Fibroblast of skin of right biceps (primary cell): Measurements from ENCODE around the gene TIGD2.
"Not testable (repeated sequence)": the region's sequence is repeated elsewhere in the genome, so short reads cannot be mapped to it uniquely, and the experiment has no call there.

Experiments
- DNase-seq: peaks from one replicate; pipeline ENCODE4 v3.0.0-alpha.2; 2013

TIGD2 gene

DNA sequence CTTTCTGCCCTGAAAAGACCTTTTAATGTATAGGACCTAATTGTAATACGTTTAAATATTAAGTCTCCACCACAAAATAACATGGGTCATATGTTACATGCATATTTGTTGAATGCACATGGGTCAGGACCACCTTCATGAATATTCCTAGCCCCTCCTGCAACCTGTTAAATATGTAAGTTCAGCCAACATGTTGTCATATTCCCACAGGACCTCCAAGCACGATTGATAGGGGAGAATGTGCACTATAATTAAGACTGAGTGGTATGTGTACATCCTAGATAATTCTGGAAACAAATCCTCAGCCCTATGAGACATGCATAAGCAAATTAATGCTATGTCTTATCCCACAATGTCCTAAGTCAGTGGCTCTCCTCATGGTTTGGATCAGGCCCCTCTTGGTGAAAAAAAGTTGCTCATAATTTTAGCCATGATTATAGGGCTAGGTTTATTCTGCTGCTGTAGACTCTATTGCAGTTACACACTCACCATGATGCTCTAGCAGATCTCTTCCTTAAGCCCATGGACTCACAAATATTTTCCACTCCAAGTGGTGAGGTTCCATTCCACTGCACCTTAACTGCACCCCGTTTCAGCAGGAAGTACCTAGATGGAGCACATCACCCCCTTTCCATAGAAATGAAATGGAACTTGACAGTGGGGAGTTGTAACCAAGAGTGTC is 10.2 kb downstream of the TIGD2 start:
- no peak for DNase-seq

DNA sequence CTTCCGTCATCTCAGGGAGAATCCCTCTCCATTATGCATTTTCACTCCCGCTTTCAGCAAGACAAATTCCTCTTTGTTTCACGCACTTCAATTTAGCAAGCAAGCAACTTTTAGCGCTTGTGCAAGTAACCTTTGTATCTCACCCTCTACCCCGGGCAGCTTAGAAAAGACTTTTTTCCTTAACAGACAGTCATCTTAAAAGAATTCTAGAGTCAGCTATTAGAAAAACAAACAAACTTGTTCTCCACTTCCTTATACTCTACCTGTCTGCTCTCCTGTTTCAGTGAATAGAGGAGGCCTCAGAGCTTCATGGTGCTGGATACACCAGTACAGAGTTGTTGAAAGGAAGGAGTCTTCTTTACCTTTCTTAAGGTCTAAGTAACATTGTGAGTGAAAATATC is 12.1 kb downstream of the TIGD2 start:
- DNase-seq = no peak

DNA sequence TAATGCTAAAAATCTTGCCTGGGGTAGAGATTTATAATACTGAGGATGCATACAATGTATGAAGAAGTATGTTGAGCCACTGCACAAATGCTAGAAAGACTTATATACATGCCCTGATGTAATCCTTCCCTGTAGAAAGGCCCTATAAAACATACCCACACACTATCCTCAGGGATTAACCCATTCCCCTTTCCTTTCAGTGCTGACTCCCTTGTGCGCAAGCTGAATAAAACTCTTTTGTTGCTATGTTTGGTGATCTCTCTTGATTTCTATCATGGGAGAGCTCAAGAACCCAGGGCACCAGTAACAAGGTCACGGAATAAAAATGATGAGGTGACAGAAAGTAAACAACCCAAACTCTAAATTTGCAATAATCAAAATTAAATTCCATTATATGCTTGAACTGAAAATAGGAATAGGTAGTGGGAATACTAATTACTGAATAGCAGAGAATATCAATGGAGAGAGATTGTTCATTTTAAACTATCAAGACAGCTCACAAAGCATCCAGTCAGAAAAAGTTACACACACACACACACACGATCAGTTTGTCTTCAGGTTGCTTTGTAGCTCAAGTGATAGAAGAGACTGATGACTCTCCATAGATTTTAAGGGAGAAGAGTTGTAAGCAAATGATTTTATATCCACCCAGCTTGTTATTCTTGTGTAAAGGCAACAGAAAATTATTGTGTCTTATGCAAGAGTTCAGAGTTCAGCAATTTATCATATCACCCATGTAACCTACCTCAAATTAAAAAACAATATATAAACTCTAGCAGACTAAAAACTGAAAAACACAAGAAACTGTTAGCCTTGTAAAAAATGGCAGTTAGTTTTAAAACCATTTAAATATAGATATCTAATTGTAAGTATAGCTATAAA is 14.8 kb downstream of the TIGD2 start:
- no peak for DNase-seq

DNA sequence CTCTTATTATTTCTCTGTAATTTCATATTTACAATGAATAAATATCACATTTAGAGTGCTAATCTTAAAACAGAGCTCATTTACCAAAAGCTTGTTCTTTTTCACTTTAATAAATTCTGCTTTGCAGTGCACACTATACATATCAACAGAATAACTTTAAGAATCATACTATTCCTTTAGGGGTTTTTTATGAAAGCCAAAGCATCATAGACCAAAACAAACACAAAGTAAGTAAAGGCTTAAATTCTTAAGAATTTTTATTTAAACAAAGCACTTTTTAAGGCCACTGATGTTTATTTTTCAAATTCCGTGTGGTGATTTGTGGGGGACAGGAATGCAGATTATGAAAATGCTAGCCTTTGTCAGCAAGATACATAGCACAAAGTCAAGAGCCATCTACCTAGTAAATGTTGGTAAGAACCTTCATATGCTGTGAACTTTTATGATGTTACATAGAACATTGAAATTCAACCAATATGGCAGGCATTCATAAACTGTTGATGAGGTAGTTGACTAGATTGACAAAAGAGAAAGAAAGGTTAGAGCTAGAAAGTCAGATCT is 17.8 kb downstream of the TIGD2 start:
- DNase-seq = peak; percentile 51

DNA sequence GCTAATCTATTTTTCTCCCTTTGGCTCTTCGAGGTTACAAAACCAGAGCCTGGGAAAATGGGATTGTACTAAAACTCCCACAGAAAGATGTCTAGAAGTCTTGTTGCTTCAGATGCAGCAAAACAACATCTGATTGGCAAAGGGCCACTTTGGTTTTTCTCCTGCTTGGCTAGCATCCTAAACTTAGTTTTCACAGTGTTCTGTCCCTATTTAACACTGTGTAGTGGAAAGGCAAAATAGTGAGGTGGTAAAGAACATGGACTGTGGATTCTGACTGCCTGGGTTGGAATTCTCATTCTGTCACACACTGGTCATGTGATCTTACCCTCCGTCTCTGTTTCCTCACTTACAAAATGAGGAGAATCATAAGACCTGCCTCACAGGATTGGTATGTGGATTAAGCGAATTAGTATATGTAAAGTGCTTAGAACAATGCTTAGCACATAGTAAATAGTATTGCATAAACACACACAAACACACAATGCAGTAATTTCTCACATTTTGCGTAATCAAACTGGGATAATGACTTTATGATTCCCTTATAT is 23.5 kb downstream of the TIGD2 start:
- peak; percentile 74 for DNase-seq

DNA sequence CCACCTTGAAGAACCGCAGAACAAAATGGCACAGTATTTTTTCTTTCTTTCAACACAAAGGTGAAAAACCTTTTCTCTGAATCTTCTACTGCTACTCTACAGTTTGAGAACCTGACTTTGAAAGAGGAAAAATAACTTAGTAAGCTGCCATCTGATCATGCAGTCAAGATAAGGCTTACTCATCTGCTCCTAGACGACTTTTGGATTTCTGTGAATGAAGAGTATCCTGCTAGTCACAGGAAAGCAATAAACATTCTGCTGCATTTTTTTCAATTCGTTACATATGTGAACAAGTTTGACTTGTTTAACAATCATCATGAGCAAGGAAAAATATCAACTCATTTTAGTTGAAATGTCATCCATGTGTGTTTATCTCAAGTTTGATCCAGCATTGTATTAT is 25.2 kb downstream of the TIGD2 start:
- peak; percentile 32 for DNase-seq

DNA sequence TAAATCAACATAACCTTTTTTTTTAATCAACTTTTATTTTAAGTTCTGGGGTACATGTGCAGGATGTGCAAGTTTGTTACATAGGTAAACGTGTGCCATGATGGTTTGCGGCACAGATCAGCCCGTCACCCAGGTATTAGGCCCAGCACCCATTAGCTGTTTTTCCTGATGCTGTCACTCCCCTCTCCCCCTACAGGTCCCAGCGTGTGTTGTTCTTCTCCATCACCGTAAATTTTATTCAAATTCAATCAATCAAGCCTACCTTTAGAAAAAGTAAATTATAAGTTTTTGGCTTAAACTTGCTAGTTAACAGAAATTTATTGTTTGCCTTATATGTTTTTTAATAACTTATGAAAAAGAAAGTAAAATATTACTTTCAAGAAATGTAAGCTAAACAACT is 25.9 kb downstream of the TIGD2 start:
- DNase-seq = no peak

DNA sequence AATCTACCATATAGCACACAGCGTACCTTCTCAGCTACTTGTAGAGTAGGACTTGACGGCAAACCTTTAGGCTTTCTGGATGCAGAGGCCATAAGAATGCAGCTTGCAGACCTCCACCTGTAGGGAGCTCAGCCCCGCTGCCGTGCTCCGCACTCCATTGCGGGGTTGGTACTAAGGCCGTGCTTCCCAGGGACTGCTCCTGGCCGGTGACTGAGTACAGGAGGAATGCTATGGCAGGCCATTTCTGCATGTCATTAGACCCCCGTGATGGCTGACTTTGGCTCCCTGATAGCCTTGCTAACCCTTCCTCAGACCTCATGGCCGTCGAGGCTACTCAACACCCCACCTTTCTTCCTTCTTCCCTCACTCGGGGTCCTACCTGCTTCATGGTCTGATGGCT is 26.4 kb downstream of the TIGD2 start:
- no peak for DNase-seq

DNA sequence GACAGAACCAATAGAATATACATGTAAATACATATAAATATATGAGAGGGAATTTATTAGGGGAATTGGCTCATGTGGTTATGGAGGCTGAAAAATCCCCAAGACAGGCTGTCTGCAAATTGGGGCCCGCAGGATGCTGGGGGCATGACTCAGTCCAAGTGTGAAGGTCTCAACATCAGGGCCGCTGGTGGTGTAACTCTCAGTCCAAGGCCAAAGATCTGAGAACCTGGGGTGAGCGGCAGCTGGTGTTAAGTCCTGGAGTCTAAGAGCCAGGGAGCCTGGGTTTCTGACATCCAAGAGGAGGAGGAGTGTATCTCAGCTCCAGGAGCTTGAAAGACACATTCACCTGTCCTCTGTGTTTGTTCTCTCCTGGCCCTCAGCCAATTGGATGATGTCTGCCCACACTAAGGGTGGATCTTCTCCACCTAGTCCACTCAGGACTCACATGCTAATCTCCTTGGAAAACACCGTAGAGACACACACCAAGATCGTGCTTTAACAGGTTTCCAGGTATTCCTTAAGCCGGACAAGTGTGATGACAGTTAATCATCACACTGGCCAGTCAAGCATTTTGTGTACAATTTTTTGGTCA is 28.9 kb downstream of the TIGD2 start:
- no peak for DNase-seq

DNA sequence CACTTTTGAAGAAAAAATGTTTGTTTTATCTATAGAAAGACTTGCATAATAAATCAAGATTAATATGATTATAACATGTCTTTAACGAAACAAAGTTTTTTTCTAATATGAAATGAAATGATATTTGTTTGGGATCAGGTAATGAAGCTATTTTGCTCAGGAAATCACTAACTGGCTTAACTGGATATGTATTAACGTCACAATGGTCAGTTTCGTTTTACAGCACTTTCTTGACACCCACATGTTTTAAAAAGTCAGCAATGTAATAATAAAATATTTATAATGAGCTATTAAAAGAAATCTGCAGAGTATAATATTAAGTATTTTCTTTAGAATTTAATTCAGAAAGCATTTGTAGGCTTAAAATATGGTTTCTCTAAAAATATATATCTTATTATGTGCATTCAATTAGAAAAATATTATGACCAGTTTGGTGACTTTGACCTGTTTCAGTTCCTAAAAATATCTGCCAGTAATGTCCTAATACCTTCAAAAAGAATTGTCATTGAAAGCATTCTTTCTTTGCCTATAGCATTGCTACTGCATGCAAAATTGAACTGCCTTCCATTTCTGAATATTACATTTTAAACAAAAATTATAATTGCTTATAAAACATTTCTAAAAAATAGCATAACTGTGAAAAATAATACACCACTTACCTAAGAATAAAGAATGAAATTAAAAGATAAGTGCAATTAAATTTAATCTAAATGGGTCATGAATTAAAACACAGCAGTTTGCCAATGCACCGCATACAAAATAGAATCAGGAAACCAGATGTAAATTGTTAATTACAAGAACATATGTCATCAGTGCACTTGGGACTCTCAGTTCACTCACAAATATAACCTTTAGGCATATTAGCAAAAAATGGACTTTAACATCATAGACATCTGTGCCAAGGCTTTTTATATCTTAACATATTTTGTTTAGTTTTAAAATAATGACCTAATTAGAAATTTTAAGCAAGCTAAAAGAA is 31.6 kb downstream of the TIGD2 start:
- DNase-seq = no peak

DNA sequence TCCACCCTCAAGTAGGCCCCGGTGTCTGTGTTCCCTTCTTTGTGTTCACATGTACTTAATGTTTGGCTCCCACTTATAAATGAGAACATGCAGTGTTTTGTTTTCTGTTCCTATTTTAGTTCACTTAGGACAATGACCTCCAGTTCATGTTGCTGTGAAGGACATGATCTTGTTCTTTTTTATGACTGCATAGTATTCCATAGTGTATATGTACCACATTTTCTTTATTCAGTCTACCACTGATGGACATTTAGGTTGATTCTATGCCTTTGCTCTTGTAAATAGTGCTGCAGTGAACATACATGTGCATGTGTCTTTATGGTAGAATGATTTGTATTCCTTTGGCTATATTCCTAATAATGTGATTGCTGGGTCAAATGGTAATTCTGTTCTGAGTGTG is 33.3 kb downstream of the TIGD2 start:
- DNase-seq = not testable (repeated sequence)

DNA sequence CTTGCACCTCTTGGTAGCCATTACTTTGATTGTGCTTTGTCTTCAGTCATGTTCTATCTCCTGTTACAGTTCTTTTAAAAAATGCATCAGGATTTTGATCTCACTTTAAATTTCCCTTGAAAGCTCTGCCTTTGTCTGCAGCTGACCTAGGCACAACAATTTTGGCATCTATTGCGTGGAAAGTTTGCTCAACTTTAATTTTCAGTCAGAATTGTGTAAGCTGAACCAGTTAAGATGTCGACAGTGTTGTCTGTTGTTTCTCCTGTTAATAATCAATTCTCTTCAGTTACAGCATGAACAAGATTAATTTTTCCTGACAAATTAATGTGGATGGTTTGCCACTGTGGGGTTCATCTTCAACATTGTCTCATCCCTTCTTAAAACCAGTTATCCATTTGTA is 34.9 kb downstream of the TIGD2 start:
- DNase-seq = no peak

DNA sequence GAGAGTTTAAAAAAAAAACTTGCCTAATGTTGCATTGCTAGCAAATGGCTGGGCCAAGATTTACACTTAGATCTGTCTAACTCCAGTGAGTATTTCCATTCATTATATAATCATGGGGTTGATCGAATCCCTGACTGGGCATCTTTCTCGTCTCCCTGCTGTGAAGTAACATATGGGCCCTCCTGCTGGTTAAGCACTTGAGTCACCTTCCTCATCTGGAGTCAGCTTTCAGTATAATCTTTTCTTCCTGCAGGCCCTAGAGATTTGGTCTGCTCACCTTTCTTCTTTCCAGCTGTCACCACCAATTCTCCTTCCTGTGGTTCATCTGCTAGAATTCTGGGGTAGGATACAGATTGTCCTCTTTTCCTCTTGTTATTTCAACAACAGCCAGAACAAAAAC is 41.6 kb downstream of the TIGD2 start:
- DNase-seq = no peak

DNA sequence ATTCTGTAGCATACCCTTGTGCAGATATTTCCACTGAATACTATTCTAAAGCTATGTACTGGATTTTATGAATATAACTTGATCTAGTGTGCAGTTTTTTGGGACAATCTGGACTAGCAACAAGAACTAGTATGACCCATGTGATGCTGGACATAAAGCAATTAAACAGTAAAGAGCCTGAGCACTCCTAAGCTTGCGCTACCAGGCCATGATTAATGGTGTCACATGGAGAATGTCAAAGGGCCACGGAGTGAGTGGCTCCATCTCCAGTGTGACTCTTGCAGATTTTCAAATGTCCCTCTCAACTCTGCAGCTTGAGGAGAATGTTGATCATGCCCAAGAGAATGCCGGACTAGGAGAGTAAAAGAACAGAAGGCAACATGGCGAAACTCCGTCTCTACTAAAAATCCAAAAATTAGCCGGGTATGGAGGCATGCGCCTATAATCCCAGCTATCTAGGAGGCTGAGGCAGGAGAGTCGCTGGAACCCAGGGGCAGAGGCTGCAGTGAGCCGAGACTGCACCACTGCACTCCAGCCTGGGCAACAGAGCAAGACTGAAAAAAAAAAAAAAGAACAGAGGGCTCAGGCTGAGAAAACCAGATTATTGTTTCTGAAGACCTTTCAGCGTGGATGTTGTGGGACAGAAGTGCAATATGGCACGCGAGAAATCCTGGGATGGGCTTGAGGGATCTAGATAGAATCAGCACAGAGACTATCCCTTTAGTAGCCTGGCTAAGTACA is 45.0 kb downstream of the TIGD2 start:
- DNase-seq = no peak

DNA sequence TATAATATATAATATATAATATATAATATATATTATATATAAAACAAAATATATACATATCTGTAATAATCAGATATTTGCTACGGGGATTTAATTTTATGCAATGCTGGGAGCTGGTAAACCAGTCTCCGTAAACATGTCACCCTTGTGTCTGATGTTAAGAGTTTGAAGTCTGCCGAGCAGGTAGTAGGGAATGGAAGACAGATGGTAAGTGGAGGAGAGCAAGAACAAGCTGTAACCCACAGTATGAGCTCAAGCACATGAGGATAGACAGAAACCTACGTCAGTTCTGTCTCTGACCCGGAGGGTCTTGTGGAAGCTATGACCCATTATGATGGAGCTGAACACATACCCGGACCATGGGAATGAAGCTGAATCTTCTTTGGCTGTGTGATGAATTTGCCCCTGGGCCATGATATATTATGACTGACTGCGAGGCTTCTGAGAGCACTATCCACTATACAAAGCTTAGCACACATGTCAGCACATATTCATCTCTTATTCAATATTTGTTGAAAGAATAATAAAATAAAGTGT is 46.2 kb downstream of the TIGD2 start:
- DNase-seq = no peak

DNA sequence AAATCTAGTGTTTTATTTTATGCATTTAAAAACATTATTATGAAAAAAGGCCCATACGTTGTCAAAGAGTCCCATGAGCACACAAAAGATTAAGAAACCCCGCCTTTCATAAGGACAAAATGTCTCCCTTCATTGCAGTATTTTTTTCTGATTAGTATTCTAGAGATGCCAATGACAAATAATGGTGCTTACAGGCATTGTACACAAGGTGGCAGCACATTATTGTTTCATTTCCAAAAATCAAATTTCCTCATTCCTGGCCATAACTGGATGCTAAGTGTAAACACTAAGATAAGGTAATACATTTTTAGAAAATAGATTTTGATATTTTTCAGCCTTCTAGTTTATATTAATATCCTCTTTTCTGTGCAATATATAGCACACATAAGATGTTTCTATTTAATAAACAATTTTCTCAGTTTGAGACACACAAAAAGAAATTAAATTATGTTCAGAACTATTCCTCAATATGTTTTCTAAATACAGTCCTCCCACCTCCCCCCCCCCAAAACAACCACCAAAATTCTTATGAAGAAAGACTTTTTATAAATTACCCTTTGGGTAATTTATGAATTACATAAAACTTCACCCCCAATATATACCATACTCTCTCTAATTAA is 47.7 kb downstream of the TIGD2 start:
- DNase-seq = peak; percentile 43

DNA sequence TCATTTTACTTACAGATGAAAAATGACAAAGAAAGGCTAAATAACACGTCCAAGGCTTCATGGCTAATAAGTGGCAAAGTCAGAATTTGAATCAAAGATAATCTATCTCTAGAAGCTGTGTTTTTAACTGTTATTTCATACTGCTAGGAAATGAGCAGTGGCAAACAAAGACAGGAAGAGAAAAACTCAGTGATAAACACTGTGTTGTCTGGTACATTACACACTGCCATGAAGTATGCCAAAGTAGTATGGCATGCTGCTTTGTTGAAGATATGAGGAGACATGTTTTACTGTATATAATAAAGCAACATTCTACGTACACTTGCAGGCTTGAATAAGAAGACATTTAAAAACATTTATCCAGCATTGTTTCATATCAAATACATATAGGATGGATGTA is 49.5 kb downstream of the TIGD2 start:
- DNase-seq = no peak

DNA sequence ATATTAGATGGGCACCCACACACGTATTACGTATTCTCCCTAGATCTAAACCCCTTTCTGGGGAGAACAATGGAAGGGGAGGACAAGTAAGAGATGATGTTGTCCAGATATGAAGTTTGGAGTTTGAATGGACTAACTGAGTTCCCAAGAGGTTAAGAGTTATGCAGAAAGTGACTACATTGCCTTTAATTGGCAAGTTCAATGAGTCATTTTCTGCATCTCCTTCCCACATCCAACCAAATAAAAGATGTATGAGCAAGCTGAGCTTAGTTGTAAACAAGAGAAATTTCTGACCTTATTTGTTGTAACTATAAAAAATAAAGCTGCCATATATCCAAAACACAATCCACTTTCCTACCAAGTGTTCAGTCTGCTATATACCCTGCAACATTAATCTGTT is 50.5 kb downstream of the TIGD2 start:
- DNase-seq = peak; percentile 2

DNA sequence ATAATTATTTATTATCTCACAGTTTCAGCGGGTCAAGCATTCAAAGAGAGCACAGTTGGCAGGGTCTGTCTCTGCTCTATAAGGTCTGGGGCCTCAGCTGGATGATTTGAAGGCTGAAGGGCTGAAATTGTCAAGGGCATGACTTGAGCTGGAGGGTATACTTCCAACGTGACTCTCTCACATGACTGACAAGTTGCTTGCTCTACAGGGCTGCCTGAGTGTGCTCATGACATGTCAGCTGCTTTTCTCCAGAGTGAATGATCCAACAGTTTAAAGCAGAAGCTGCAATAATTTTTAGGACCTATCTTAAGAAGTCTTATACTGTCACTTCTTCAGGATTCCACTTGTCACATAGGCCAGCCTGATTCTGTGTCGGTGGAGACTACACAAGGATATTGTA is 51.2 kb downstream of the TIGD2 start:
- no peak for DNase-seq

DNA sequence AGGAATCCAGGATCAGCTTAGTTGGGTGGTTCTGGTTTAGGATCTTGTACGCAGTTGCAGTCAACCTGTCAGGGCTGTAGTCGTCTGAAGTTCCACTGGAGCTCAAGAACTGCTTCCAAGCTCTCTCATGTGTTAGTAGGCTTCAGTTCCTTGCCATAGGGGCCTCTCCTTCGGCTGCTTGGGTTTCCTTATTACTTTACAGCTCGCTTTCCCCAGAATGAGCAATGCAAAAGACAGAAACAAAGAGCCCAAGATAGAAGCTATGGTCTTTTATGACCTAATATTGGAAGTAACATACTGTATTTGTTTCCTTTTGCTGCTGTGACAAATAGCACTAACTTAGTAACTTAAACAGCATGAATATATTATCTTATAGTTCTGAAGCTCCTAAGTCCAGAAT is 51.7 kb downstream of the TIGD2 start:
- no peak for DNase-seq

DNA sequence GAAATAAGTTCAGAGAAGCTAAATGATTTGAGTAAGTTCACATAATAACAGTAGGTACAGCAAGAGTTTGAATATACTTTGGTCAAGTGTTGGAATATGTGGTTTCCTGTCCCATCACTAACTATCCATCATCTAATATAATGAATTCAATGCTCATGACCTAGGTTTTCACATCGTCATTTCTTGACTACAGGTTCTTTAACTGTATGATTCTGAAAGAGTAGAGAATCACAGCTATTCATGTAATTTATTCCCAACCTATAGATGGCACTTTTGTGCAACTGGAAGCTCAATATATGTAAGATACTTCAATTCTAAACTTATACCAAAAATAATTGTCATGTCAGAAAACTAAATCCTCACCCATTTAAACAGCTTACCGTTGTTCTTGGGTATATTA is 53.1 kb downstream of the TIGD2 start:
- DNase-seq = no peak
